Measurements from ENCODE around the gene ZC3H13. TPM values are rescaled to one million over a fixed set of nuclear protein-coding genes. Genes with fewer than 3 reads are reported as not detected.

ZC3H13 gene
- total RNA-seq, 1 donor from 2014 or later = 44.3 TPM

DNA sequence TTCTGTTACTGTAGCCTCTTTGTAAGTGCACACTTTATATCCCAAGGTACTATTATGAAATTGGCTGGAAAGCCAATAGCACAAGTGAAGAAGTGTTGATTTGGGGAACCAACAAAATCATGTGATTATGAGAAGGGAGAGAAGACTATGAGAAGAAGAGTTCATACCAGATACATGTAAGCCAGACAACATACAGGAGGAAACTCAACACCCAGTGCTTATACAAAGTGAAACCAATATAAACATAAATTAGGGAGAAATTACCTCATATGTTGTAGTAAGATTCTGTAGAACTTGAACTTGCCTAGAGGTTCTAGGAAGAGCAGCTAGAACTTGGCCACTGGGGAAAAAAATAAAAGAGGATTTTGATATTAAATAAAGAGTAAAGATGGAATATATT is 34.9 kb upstream of the ZC3H13 start:
- H3K9me3 Mint-ChIP-seq (ENCODE audit: unreplicated experiment) = no peaks in the 10 kb centered on the region
- no peak for DNase-seq (ENCODE audit: extremely low spot score, unreplicated experiment)
- H3K27ac Mint-ChIP-seq (ENCODE audit: unreplicated experiment) = no peak overlapping the region
- no peaks in the 10 kb centered on the region for H3K4me1 Mint-ChIP-seq (ENCODE audit: unreplicated experiment)
- H3K36me3 Mint-ChIP-seq (ENCODE audit: unreplicated experiment) = no peaks in the 10 kb centered on the region
- TF ChIP-seq, protein P1, sequence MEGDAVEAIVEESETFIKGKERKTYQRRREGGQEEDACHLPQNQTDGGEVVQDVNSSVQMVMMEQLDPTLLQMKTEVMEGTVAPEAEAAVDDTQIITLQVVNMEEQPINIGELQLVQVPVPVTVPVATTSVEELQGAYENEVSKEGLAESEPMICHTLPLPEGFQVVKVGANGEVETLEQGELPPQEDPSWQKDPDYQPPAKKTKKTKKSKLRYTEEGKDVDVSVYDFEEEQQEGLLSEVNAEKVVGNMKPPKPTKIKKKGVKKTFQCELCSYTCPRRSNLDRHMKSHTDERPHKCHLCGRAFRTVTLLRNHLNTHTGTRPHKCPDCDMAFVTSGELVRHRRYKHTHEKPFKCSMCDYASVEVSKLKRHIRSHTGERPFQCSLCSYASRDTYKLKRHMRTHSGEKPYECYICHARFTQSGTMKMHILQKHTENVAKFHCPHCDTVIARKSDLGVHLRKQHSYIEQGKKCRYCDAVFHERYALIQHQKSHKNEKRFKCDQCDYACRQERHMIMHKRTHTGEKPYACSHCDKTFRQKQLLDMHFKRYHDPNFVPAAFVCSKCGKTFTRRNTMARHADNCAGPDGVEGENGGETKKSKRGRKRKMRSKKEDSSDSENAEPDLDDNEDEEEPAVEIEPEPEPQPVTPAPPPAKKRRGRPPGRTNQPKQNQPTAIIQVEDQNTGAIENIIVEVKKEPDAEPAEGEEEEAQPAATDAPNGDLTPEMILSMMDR (IDR thresholded peaks at IDR 0.05) = no peak
- H3K27me3 Mint-ChIP-seq (ENCODE audit: unreplicated experiment) = peaks cover 34% of the 10 kb centered on the region
- no peak overlapping the region for H3K4me3 Mint-ChIP-seq (ENCODE audit: unreplicated experiment)

GRCh38 chr13:46086985-46087384 is 34.4 kb upstream of the ZC3H13 start:
- TF ChIP-seq, protein P1 (IDR thresholded peaks at IDR 0.05) = no peak
- Mint-ChIP-seq H3K27ac (ENCODE audit: unreplicated experiment) (no peak overlapping the region), H3K9me3 (ENCODE audit: unreplicated experiment) (no peaks in the 10 kb centered on the region), H3K27me3 (ENCODE audit: unreplicated experiment) (peaks cover 35% of the 10 kb centered on the region), H3K36me3 (ENCODE audit: unreplicated experiment) (no peaks in the 10 kb centered on the region), H3K4me1 (ENCODE audit: unreplicated experiment) (no peaks in the 10 kb centered on the region), H3K4me3 (ENCODE audit: unreplicated experiment) (no peak overlapping the region)
- DNase-seq (ENCODE audit: extremely low spot score, unreplicated experiment) = no peak

DNA sequence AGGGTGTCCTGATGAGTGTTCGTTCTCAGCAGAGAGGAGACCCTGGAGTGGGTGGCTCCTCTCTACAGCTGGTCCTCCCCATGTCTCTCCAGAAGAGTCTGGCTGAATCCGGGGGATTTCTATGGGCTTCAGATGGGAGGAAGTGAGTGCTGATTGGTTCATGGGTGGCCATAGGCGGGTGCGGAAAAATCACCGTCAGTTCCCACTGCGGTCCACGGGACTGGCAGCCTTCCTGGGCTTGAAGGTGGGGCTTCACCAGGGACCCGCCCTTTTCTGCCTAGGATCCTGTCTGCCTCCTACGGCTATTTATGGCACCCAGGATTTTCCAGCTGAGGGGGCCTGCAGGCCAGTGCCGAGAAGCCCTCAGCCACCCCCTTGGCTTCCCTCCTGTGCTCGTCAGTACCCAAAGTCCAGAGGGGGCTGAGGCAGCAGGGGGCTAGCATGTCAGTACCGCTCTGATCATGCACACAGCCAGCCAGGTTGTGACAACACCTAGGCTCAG is 33.9 kb upstream of the ZC3H13 start:
- Mint-ChIP-seq H3K27me3 (ENCODE audit: unreplicated experiment) (peaks cover 36% of the 10 kb centered on the region), H3K4me3 (ENCODE audit: unreplicated experiment) (no peak overlapping the region), H3K27ac (ENCODE audit: unreplicated experiment) (no peak overlapping the region), H3K4me1 (ENCODE audit: unreplicated experiment) (no peaks in the 10 kb centered on the region), H3K36me3 (ENCODE audit: unreplicated experiment) (no peaks in the 10 kb centered on the region), H3K9me3 (ENCODE audit: unreplicated experiment) (no peaks in the 10 kb centered on the region)
- TF ChIP-seq, protein P1 (IDR thresholded peaks at IDR 0.05) = no peak
- DNase-seq (ENCODE audit: extremely low spot score, unreplicated experiment) = no peak

DNA sequence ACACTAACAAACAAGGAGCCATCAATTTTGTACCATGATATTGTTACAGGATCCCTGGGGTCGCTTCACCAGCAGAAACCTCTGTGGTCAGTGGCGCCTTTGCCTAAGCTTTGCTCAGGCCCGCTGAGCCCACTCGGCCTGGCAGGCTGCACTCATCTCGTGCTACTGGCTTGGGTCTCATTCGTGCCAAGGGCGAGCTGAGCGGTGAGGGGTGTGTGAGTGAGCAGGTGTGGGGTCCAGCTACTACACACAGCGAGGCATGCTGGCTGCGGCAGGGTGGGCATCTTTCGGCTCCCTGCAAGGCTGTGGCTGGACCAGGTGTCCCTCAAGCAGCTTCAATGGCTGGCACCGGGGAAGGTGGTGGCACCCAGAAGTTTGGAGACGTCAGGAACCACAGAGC is 33.2 kb upstream of the ZC3H13 start:
- peaks cover 29% of the 10 kb centered on the region for H3K27me3 Mint-ChIP-seq (ENCODE audit: unreplicated experiment)
- H3K4me3 Mint-ChIP-seq (ENCODE audit: unreplicated experiment) = no peak overlapping the region
- H3K36me3 Mint-ChIP-seq (ENCODE audit: unreplicated experiment) = no peaks in the 10 kb centered on the region
- no peak for DNase-seq (ENCODE audit: extremely low spot score, unreplicated experiment)
- TF ChIP-seq, protein P1 (IDR thresholded peaks at IDR 0.05) = no peak
- H3K27ac Mint-ChIP-seq (ENCODE audit: unreplicated experiment) = no peak overlapping the region
- H3K4me1 Mint-ChIP-seq (ENCODE audit: unreplicated experiment) = no peaks in the 10 kb centered on the region
- no peaks in the 10 kb centered on the region for H3K9me3 Mint-ChIP-seq (ENCODE audit: unreplicated experiment)

DNA sequence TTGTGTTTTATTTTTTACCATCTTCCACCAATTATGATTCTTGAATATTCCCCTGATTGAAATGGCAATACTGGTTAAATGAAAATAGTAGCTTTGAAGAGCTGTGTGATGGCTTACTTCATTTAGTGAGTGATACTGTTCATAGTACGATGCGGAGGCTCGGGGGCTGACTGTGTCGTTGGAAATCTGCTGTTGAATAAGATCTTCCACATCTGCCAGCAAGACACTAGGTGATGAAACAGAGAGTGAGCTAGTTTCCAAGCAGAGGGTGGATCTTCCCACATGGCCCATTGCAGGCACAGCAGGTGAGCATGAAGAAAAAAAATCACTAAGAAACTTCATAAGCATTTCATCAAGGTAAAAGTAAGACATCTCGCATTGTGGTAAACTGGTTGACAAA is 29.8 kb upstream of the ZC3H13 start:
- H3K4me3 Mint-ChIP-seq (ENCODE audit: unreplicated experiment) = no peak overlapping the region
- H3K9me3 Mint-ChIP-seq (ENCODE audit: unreplicated experiment) = no peaks in the 10 kb centered on the region
- no peak overlapping the region for H3K27ac Mint-ChIP-seq (ENCODE audit: unreplicated experiment)

More for the DNA sequence above, 29.8 kb upstream of the ZC3H13 start:
- peaks cover 30% of the 10 kb centered on the region for H3K27me3 Mint-ChIP-seq (ENCODE audit: unreplicated experiment)
- no peaks in the 10 kb centered on the region for H3K4me1 Mint-ChIP-seq (ENCODE audit: unreplicated experiment)
- no peak for DNase-seq (ENCODE audit: extremely low spot score, unreplicated experiment)
- H3K36me3 Mint-ChIP-seq (ENCODE audit: unreplicated experiment) = no peaks in the 10 kb centered on the region
- TF ChIP-seq, protein P1 (IDR thresholded peaks at IDR 0.05) = no peak
